GM12878 (cell line): Measurements from ENCODE around the gene NR2C2AP. TPM values are rescaled to one million over a fixed set of nuclear protein-coding genes. Genes with fewer than 3 reads are reported as not detected.

Experiments used
- ATAC-seq: fragments of 200-7000 bp; cut with Tn5 transposase; 3 replicates; pipeline ENCODE4 v1.9.1; 2020; ENCODE audit warnings: mild to moderate bottlenecking, moderate library complexity
- BruUV-seq: library from RNA; stranded (reverse); fragments of 400-500 nt; replicated peaks from 2 replicates; lab custom pipeline; 2021; lab: Mats Ljungman, UMichigan
- CTCF ChIA-PET: fragments of 300-600 bp; sonication (Branson Sonifier 250); formaldehyde crosslinking; extraction: SDS; loops from one replicate; lab custom pipeline; 2021; ENCODE audit warnings: inconsistent platforms; lab: Yijun Ruan, JAX
- POLR2A ChIA-PET: fragments of 350-600 bp; formaldehyde crosslinking; extraction: SDS; loops from one replicate; lab custom pipeline; 2021; ENCODE audit warnings: inconsistent platforms; lab: Charles Lee
- RAD21 ChIA-PET: fragments of 300-600 bp; sonication (Branson Sonifier 250); formaldehyde crosslinking; loops from one replicate; lab custom pipeline; 2023; ENCODE audit warnings: antibody characterized with exemption; ENCODE audit not compliant: unreplicated experiment; lab: Charles Lee
- SMC1A ChIA-PET: fragments of 300-600 bp; sonication (Branson Sonifier 250); formaldehyde crosslinking; loops from one replicate; lab custom pipeline; 2023; ENCODE audit not compliant: unreplicated experiment, uncharacterized antibody; lab: Charles Lee
- DNase-seq: peaks from one replicate; pipeline ENCODE4 v3.0.0-alpha.2; 2011; ENCODE audit warnings: low read depth, low spot score
- FAIRE-seq: peaks from 3 replicates; lab custom pipeline; 2011; peaks lifted over from hg19 to GRCh38; lab: Jason Lieb, UNC
- H2AFZ ChIP-seq: 2 replicates; pipeline ENCODE4 v1.6.0; 2011; ENCODE audit warnings: low read depth, low read length, control low read depth; ENCODE audit not compliant: control insufficient read depth
- H3K27ac ChIP-seq: 2 replicates; pipeline ENCODE4 v1.5.1; 2011; ENCODE audit warnings: control low read depth; ENCODE audit not compliant: control insufficient read depth, insufficient read depth
- H3K27me3 ChIP-seq, 2 experiments: replicated peaks in 1 of 2; 2 replicates each; pipeline versions ENCODE4 v1.6.0 to v1.6.1; 2011; ENCODE audit warnings: low read length in 1 of 2; ENCODE audit not compliant: control insufficient read depth in 2 of 2, insufficient read depth in 2 of 2
- H3K36me3 ChIP-seq, 2 experiments: 2 replicates each; pipeline ENCODE4 v1.5.1; 2011; ENCODE audit warnings: low read length in 1 of 2; ENCODE audit not compliant: control insufficient read depth in 2 of 2, insufficient read depth in 2 of 2
- H3K4me1 ChIP-seq: 2 replicates; pipeline ENCODE4 v1.6.1; 2011; ENCODE audit warnings: mild to moderate bottlenecking, low read length, moderate library complexity, mixed read lengths; ENCODE audit not compliant: control insufficient read depth, insufficient read depth
- H3K4me2 ChIP-seq: 2 replicates; pipeline ENCODE4 v1.6.0; 2011; ENCODE audit warnings: control low read depth; ENCODE audit not compliant: control insufficient read depth, insufficient read depth
- H3K4me3 ChIP-seq: fragments of 200-600 bp; sonication (generic); 2 replicates; pipeline ENCODE4 v1.5.1; 2016
- H3K79me2 ChIP-seq: 2 replicates; pipeline ENCODE4 v1.6.0; 2011; ENCODE audit warnings: low read length; ENCODE audit not compliant: control insufficient read depth, insufficient read depth
- H3K9ac ChIP-seq: 2 replicates; pipeline ENCODE4 v1.8.0; 2011; ENCODE audit warnings: low read length, control low read depth, mixed read lengths; ENCODE audit not compliant: control insufficient read depth, insufficient read depth
- H3K9me3 ChIP-seq: replicated peaks from 3 replicates; pipeline ENCODE4 v1.5.1; 2011; ENCODE audit warnings: mild to moderate bottlenecking, low read length; ENCODE audit not compliant: control insufficient read depth, insufficient read depth
- H4K20me1 ChIP-seq: 2 replicates; pipeline ENCODE4 v1.6.0; 2011; ENCODE audit not compliant: control insufficient read depth, insufficient read depth
- CBX5 ChIP-seq: sonication (generic); IDR thresholded peaks from 2 replicates; pipeline ENCODE4 v1.6.1; 2016; ENCODE audit warnings: low read depth, moderate library complexity, mild to moderate bottlenecking, inconsistent platforms
- RAD21 ChIP-seq: IDR thresholded peaks from 2 replicates; pipeline ENCODE4 v1.6.1; 2011; ENCODE audit warnings: mild to moderate bottlenecking, low read depth, low read length, moderate library complexity; ENCODE audit not compliant: insufficient read depth
- SMARCA5 ChIP-seq: fragments of 450-650 bp; IDR thresholded peaks from 2 replicates; pipeline ENCODE4 v1.6.1; 2017; ENCODE audit warnings: mild to moderate bottlenecking
- YY1 ChIP-seq: IDR thresholded peaks from 2 replicates; pipeline ENCODE4 v1.6.1; 2011; ENCODE audit warnings: low read depth, mild to moderate bottlenecking, low read length
- WGBS: methylation state at CpG from one replicate; pipeline ENCODE4 v1.1.6; 2016; ENCODE audit warnings: low lambda C conversion rate; ENCODE audit not compliant: insufficient replicate concordance, insufficient coverage; ENCODE audit errors: missing lambda C conversion rate; 5-methylcytosine and 5-hydroxymethylcytosine counted together
- in situ Hi-C: fragments of 300-500 bp; cut with MboI; formaldehyde crosslinking; loops from 9 replicates; pipeline ENCODE4 v1.14.3; 2018; ENCODE audit warnings: mixed read lengths
- intact Hi-C: fragments of 100-400 bp; cut with micrococcal nuclease; formaldehyde crosslinking; loops from one replicate; pipeline ENCODE4 v1.14.2; 2022; ENCODE audit not compliant: unreplicated experiment
- polyA plus RNA-seq, 11 experiments: library from polyadenylated mRNA; depleted of rRNA in 4 of 11; unstranded in 6 of 11; stranded (reverse) in 5 of 11; fragments of >200 nt; fragmentation: Nextera tagmentation in 4 of 11; fragmentation: Illumina TruSeq in 1 of 11; extraction: Ambion mirVana in 4 of 11; extraction: Trizol in 1 of 11; gene quantifications; 1 replicate in 1 of 11; 2 replicates in 10 of 11; pipeline versions ENCODE4 v1.2.1 to v1.2.3, GENCODE V29; 2011 to 2016; ENCODE audit warnings: inconsistent platforms in 2 of 11, missing spikeins in 2 of 11, low read depth in 1 of 11
- total RNA-seq, 4 experiments: library from RNA; depleted of rRNA in 3 of 4; stranded (reverse); fragments of >200 nt in 3 of 4; fragmentation: Illumina TruSeq in 1 of 4; extraction: Trizol in 1 of 4; gene quantifications; 2 replicates each; pipeline versions ENCODE4 v1.2.1 to v1.2.3, GENCODE V29; 2013 to 2021
- TF ChIP-seq, protein P1 (sequence below): IDR thresholded peaks from 2 replicates; pipeline ENCODE4 v1.6.1; 2012; ENCODE audit warnings: mild to moderate bottlenecking, low read depth, low read length

The NR2C2AP gene
- total and polyA plus RNA-seq, 10 of the 15 experiments (the other 5 are each of a cell fraction or from before 2014, with no cell fraction given), result 21.5 to 44.8 (median 28.1) TPM

DNA sequence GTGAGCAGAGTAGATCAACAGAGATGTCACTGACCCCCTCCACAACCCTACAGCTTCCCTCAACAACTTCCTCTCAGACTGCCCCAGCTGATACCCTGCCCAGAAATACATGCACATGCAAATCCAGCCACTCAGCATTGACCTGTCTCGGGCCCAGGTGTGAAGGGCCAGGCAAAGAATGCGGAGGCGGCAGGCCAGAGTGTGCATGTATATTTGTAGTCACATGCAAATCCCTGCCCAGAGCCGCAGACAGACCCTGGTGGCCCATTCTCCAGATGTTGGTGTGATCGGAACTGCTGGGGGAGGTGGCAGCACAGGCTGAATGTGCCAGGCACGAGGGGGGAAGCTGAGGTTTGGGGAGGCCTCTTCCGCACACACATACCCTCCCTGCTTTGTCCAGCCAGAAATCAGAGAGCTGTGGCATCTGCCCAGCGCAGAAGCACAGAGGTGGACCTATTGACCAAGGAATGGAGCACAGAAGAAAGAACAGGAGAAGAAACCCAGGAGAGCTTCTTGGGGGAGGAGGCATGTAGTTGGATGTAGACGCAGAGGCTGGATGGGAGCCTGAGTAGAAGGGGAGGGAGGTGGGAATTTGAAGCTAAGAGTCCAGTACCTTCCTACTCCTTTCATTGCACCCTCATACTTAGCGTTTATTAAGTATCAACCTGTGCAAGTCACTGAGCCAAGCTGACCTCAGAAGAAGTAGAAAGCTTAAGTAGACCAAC is 47.6 kb downstream of the NR2C2AP start (continued):
- TF ChIP-seq, protein P1, sequence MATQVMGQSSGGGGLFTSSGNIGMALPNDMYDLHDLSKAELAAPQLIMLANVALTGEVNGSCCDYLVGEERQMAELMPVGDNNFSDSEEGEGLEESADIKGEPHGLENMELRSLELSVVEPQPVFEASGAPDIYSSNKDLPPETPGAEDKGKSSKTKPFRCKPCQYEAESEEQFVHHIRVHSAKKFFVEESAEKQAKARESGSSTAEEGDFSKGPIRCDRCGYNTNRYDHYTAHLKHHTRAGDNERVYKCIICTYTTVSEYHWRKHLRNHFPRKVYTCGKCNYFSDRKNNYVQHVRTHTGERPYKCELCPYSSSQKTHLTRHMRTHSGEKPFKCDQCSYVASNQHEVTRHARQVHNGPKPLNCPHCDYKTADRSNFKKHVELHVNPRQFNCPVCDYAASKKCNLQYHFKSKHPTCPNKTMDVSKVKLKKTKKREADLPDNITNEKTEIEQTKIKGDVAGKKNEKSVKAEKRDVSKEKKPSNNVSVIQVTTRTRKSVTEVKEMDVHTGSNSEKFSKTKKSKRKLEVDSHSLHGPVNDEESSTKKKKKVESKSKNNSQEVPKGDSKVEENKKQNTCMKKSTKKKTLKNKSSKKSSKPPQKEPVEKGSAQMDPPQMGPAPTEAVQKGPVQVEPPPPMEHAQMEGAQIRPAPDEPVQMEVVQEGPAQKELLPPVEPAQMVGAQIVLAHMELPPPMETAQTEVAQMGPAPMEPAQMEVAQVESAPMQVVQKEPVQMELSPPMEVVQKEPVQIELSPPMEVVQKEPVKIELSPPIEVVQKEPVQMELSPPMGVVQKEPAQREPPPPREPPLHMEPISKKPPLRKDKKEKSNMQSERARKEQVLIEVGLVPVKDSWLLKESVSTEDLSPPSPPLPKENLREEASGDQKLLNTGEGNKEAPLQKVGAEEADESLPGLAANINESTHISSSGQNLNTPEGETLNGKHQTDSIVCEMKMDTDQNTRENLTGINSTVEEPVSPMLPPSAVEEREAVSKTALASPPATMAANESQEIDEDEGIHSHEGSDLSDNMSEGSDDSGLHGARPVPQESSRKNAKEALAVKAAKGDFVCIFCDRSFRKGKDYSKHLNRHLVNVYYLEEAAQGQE, result no peak

DNA sequence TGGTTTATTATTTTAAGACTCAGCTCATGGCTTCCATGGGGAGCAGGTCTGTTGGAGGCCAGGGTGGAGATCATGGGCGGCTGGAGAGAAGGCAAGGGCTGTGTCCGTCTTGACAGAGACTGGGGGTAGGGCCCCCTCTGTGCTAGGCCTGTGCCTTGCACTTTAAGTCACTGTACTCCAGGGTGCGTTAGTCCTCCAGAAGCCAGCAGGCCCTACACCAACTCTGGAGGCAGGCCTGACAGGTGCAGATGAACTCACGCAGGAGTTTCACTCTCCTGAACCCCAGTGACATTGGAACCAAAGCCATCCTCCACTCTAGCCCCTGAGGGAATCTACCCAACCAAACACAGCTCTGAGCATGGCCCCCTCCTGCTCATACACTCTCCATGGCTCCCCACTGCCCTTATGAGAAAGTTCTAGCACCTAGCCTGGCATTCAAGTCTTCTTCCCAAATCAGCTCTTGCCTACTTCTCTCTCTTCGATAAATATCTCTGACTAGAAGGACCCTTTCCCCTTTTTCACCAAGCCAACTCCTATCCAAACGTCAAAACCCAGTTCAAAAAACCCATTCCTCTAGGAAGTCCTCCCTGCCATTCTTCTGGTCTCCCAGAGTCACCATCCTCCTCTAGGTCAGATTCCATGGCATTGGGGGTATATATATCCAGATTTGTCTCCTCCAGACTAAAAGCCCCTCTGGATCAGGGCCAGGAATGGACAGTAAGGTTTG is 48.3 kb downstream of the NR2C2AP start:
- SMC1A ChIA-PET, result interaction anchor here (0.6 to 7.4 kb wide), 6 partner anchors 8 to 87 kb away, joined by 3 to 83 read pairs (median 6); partner anchors contain the start of genes MEF2B and NR2C2AP
- peak overlapping the region; percentile 63 for H3K27ac ChIP-seq
- intact Hi-C loops (no loop called here), in situ Hi-C loops (no loop called here)
- POLR2A ChIA-PET, result interaction anchor here (0.9 to 7.7 kb wide), 4 partner anchors 11 to 92 kb away, joined by 3 to 74 read pairs (median 14); partner anchors contain the start of gene MEF2B
- ATAC-seq (no peak), DNase-seq (no peak), FAIRE-seq (no peak)
- no peaks in the 10 kb centered on the region; the same call in 2 of the 3 replicates for H3K9me3 ChIP-seq
- CTCF ChIA-PET, result interaction anchor here (0.9 to 11.3 kb wide), 4 partner anchors 8 to 188 kb away, joined by 3 to 135 read pairs (median 72); partner anchors contain the start of gene MEF2B
- H3K79me2 ChIP-seq, result peaks cover 2% of the 10 kb centered on the region
- H3K4me1 ChIP-seq, result peaks cover 58% of the 10 kb centered on the region
- 64% methylated on average over 6 of the region's 6 CpGs for WGBS
- no peaks in the 10 kb centered on the region for H3K27me3 ChIP-seq
- RAD21 ChIA-PET, result interaction anchor here (0.6 to 17.5 kb wide), 4 partner anchors 9 to 474 kb away, joined by 3 to 394 read pairs (median 4); partner anchors contain the start of genes BORCS8, MEF2B and RFXANK
- peaks cover 0 to 3% of the 10 kb centered on the region in 2 experiments; a peak in 1 of 4 replicates for H3K36me3 ChIP-seq
- no peak overlapping the region for H3K4me3 ChIP-seq
- TF ChIP-seq RAD21 (peak; percentile 28; the same call in 1 of the 2 replicates), YY1 (no peak), CBX5 (no peak), SMARCA5 (peak; percentile 82)
- H3K9ac ChIP-seq, result no peak overlapping the region
- H4K20me1 ChIP-seq, result no peaks in the 10 kb centered on the region
- no peak overlapping the region for H2AFZ ChIP-seq
- peak overlapping the region; percentile 53 for H3K4me2 ChIP-seq
- BruUV-seq, result TSS peak; percentile 54
